GM19452 (cell line): Measurements from ENCODE around the gene ZDHHC14.
"Not testable (repeated sequence)": the region's sequence is repeated elsewhere in the genome, so short reads cannot be mapped to it uniquely, and the experiment has no call there.

Experiments used
- ATAC-seq: cut with Tn5 transposase; IDR thresholded peaks from one replicate; pipeline ENCODE4 v1.9.1; 2021; ENCODE audit not compliant: unreplicated experiment

ZDHHC14 gene

DNA sequence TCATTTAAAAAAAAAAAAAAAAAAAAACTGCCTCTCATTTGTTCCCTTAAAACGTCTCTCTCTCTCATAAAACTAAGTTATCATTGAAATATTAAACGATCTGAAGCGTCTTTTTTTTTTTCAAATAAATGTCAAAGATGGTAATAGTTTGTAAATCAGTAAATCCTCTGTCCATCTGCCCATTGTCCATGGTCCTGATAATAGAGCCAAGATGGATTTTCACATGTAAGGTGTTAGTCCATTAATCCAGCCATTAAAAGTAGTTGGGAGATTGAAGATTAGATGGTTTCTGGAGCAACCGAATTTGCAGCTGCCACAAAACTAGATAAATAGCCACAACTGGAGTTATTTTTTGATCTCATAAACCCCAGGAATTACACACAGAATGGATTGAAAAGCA is 296.2 kb downstream of the ZDHHC14 start:
- no peak for ATAC-seq

DNA sequence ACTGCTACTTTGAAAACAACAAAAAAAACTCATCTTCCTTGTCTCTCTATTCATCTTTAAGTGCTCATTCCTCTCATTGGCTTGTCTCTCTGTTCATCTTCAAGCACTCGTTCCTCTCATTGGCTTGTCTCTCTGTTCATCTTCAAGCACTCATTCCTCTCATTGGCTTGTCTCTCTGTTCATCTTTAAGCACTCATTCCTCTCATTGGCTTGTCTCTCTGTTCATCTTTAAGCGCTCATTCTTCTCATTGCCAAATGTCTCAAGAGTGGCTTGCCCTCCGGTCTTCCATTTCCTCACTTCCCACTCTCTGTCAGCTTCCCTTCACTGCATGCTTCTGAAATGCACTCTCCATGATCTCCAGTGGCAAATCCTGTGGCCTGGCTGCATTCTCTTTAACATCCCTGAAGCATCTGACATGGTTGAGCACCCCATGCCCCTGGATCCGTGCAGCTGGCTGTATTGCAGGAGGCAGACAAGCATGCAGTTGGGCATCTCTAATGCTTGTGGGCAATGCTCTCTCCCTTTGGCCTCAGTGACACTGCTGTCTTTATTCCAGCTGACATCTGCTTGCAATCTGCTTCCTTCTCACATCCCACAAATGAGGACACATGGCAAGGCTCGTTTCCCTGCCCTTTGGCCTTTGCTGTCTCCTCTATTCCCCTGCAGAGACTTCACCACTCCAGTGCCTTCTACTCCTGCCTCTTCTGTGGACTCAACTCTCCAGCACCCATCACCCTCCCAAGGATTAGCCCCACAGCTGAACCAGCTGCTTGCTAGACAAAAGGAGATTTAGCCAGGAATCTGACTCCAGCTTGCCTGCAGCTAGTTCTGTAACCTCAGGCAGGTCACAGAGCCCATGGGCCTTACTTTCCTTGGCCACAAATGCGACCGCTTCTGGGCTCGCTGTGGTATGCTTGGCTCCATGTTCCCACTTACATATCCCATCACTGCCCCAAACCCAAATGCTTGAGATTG is 298.9 kb downstream of the ZDHHC14 start:
- no peak for ATAC-seq

DNA sequence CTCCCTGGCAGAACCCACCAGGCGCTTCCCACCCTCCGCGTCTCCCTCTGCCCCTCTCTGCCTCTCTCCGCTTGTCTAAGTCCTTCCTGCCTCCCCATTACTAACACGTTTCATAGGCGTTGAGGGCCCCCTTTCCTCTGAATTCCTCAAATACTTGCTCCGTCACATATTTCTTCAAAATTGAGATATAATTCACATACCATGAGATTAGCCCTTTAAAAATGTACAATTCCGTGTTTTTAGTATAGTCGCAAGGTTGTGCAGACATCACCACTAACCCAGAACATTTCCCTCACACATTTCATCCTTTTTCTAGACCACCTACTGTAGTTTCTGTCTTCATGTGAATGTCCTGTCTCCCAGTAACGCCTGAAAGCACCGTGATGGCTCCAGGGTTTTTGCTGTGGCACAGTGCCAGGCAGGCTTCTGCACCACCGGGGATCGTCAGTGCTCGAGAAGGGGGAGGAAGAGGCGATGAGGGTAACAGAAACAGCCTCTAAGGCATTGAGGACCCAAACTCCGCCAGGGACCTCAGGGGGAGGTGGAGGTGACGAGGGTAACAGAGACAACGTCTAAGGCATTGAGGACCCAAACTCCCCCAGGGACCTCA is 300.2 kb downstream of the ZDHHC14 start:
- no peak for ATAC-seq

DNA sequence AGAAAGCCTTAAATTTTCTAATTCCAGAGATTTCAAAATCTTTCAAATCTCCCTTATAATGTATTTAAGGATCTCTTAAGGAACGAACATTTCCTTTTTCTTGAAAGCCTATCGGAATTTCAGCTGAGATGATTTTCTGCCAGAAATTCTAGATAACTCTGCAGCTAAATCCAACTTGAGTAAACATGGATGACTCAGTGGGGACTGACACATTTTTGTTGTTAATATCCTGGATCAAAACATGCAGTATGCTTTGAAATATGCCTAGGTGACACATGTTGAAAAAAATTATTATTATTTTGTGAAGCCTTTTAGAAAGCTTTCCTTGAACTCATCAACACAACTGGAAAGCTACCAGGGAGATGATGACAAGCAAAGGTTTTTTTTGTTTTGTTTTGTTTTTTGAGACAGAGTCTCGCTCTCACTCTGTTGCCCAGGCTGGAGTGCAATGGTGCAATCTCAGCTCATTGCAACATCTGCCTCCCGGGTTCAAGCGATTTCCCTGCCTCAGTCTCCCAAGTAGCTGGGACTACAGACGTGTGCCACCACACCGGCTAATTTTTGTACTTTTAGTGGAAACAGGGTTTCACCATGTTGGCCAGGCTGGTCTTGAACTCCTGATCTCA is 302.0 kb downstream of the ZDHHC14 start:
- ATAC-seq: no peak

DNA sequence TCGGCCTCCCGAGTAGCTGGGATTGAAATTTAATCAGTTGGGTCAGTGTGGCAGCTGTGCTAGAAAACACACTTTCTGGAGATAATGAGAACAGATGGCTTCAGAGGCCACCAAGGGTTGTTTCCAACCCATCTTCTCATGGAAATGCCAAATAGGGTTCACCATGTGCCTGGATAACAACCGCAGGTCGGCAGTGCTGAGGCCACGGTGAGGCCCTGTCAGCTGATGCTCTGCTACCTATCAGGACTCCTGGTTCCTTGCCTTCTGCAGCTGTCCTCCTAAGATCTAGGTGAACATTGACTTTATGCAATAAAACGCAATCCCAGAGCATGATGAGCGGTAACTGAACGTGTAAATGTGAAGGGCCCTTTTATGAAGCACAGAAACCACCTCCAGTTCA is 302.7 kb downstream of the ZDHHC14 start:
- no peak for ATAC-seq

DNA sequence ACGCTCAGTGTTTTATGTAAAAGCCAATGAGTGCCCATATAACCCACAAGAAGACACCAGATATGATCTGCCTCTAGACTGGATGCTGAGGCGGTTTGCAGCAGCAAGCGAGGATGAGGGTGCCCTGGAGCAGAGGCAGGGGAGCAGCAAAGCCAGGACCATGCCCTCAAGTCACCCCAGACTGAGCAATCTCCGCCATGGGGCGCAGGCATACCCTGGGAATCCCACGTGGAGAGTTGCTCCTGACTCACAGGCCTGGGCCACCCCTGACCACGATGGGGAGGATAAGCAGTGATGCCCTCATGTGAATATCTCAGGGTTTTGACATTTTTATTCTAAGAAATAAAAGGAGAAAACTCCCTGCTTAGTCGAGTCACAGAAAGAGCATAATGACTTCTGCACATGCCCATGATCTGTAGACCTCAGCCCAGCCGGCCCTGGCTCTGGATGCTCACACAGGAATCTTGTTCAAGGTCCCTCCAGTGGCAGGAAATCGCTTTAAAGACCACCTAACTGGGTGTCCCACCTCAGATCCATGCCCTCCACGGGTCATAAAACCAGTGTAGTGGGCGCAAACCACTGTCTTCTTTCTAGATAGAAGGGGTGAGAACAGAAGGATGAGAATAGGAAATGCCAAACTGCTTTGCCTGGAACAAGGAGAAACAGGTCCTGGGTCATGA is 303.8 kb downstream of the ZDHHC14 start:
- ATAC-seq: no peak

DNA sequence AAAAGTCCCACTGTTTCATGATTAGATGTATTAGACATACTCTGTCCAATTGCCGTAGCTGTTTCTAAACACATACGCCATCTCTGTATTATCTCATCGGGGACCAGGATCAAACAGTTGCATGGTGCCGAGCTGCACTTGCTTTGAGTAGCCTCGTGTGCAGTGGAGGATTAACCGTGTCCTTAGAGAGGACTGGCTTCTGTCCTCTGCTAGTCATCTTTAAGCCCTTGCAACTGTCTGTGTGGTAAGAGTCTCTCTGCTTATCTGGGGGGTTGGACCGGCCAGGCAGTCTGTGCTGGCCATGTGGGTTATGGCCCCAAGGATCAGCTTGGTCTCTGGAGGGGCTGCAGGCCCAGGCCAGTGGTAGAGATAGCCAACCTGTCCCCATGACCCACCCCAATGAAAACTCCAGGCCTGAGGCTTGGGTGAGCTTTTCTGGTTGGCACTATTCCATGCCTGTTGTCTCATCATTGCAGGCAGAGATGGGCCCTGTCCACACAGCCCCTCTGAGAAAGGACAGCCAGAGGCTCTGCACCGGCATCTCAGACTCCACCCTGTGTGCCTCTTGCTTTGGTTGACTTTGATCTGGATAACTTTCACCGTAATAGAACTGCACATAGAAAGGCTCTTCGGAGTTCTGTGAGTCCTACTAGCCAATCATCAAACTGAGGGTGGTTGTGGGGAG is 304.7 kb downstream of the ZDHHC14 start:
- ATAC-seq: no peak

DNA sequence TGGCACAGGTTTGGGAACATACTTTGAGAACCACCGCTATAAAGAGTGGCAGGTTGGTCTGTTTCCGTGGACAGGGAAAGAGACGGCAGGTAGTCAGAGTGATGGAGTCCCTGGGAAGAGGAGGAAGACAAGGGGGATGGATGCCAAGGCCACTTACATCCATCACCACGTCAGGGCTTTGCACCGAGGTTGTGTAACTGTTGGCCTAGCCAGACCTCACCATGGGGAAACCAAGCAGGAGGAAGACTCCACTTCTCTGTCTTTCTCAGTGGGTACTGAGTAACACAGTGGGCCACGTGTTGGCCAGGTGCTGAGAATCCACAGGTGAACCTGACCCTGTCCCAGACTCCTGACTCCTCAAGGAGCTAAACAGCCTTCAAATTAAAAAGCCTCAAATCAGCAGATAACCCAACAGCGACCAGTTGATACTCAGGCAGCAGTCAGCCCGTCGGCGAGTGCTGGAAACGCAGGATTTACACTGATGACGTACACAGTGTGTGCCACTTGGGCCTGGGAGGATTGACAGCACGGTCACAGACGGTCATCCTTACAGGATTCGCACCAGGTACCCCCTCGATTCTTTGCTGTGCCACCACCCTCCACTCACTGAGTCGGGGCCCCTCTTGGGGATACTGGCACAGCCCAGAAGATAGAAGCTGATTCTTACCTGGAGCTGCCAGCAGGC is 307.4 kb downstream of the ZDHHC14 start:
- no peak for ATAC-seq

DNA sequence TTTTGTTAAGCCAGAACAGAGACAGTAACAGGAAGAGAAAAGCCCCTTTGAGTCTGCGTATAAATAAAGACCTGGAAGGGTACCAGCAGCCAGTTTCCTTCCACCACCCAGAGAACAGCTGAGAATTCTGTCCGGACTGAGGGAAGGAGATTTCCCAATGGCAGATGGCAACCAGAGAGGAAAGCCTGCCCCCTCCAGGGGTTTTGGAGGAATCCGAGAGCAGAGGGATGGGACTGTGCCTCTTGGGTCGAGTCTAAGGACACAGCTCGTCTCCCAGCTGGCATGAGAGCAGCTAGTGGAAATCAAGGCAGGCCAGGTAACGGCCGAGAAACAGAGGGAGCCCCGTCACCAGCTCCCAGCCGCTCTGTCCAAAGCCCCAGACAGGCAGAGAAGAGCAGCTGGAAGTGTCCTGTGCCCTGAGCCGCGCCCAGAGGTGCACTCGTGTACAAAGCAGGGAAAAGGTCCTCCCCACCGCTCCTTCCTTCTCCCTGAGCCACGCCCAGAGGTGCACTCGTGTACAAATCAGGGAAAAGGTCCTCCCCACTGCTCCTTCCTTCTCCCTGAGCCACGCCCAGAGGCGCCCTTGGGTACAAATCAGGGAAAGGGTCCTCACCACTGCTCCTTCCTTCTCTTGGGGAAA is 308.1 kb downstream of the ZDHHC14 start:
- no peak for ATAC-seq

DNA sequence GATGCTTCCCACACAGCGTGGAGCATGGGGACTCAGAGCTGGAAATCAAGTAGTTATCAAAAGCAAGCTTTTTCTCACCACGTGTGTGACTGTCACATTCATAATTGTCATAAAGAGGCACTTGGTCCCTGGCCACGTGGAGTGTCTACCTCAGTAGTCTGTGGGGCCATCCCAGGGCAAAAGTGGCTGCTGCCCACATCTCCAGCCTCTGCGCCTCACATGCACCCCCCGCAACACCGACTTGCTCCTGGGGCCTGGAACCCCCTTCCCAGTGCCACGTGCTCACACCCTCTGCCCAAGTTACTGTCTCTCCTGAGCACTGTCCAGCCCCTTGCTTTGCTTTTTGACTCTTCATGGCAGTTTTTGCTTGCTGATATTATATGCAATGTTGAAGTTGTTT is 308.9 kb downstream of the ZDHHC14 start:
- no peak for ATAC-seq

DNA sequence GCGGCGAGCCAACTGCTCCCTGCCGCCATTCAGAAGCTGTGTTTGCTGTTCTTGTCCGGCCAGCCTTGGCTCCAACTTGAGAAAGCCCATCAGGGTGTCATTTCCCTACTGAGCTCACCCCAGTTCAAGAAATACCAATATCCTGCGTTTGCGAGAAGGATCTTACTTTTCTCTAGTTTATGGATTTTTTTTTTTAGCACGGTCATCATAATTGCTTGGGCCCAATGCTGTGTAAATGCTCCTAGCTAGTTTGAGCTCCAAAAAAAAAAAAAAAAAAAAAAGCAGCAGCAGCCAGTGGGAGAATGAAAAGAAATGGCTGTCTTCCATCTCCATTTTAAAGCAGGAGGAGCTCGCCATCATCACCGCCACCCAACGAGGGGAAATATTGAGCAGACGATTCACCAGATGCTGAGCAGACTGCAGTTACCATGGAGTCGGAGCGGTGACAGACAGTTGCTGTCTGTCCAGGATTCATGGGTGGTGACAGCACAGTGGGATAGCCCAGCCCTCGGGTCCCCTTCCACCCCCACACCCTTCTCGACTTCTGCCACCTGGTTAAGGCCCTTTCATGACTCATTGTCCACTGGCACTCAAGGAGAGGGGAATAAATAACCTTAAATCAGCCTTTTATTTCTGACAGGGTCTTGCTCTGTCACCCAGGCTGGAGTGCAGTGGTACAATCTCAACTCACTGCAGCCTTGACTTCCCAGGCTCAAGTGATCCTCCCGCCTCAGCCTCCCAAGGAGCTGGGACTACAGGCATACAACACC is 309.6 kb downstream of the ZDHHC14 start:
- no peak for ATAC-seq

DNA sequence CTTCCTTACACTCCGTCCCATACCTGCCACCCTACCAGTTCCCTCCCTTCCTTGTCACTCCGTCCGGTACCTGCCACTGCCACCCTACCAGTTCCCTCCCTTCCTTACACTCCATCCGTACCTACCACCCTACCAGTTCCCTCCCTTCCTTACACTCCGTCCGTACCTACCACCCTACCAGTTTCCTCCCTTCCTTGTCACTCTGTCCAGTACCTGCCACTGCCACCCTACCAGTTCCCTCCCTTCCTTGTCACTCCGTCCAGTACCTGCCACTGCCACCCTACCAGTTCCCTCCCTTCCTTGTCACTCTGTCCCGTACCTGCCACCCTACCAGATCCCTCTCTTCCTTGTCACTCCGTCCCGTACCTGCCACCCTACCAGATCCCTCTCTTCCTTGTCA is 310.6 kb downstream of the ZDHHC14 start:
- ATAC-seq: not testable (repeated sequence)

DNA sequence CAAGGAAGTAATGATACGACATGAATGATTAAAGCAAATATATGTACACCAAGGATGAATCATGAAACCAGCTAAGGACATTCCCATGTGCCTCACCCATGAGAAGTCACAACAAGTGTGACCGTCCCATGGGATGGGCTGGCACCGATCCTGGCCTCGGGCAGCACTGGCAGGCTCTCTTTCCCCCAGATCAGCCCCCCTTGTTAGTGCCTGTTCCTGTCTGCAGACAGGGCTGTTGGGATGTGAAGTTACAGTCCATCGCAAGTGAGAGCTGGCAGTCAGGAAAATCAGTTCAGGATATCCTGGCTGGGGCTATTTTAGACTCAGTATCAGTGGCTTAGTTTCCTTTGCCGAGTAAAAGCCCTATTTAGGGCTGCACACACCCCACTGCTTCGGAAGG is 312.9 kb downstream of the ZDHHC14 start:
- ATAC-seq: no peak

DNA sequence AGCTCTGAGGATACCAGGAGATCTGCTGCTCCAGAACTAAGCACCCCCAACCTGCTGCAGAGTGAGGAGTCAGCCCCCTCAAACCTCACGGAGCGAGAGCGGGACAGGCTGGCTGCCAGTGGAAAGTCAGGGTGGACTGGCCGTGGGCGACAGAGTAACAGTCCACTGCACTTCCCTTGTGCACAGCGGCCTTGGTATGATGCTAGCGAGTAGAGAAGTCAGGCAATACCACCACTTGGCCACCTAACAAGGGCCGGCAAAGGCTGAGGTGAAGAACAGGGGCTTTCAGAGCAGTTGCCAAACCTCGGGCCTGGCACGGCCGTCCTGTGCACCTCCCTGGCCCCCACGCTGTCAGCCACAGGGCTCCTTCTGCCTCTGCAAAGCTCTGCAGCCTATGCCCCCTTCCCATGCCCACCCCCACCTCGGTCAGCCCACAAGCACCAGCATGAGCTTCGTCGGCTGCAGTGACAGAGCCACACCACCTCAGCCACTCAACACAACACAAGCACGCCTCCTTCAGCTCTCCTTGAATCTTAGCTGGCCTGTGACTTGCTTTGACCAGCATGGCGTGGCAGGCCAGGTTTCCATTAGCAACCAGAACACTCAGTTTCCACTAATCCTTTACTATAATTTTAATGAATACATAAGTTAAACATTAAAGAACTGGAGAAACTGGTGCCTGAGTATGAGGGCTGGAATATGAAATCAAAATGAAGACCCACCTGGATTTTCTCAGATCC is 314.5 kb downstream of the ZDHHC14 start:
- no peak for ATAC-seq

DNA sequence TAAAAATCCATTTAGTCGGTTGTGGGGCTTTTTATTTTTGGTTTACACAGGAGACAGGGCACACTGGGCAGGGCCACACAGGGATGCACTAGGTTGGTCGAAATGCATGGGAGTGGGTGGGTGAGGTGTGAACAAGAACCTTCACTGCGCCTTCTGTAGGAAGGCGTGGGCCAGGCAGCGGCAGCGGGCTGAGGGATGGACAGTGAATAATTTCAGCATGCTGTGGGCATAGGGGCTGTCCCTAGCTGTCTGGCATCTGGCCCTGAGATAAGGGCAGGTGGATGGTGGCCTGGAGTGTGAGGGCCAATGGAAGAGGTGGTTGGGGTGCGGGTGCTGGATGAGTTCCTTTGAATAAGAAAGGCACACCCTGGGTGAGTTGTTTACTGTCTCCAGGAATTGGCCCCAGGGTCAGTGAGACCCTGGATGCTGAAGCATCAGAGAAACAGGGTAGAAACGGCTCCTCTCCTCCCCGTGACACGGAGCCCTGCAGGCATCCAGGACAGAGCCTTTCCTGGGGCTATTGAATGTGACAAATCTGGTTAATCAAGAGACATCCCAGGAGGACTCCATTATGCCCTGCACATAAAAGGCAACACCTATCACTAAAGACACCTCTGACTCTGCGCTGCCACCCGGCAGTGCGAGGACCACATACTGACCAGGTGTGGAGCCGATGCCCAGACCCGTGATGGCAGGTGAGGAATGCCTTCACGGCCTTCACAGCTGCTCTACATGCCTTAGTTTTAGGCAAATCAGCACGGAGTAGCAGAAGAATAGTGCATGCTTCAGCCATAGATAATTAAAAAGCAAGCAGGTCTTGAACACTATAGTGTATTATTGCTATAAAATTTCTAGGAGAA is 319.0 kb downstream of the ZDHHC14 start:
- ATAC-seq: no peak

DNA sequence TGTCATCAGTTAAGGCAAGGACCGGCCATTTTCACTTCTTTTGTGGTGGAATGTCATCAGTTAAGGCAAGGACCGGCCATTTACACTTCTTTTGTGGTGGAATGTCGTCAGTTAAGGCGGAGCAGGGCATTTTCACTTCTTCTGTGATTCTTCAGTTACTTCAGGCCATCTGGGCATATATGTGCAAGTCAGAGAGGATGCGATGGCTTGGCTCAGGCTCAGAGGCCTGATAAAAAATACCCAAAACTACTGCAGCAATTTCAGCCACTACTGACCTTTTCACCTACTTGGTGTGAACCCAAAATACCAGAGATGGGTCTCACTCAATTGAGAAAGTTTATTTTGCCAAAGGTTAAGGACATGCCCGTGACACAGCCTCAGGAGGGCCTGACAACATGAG is 325.4 kb downstream of the ZDHHC14 start:
- ATAC-seq: not testable (repeated sequence)

DNA sequence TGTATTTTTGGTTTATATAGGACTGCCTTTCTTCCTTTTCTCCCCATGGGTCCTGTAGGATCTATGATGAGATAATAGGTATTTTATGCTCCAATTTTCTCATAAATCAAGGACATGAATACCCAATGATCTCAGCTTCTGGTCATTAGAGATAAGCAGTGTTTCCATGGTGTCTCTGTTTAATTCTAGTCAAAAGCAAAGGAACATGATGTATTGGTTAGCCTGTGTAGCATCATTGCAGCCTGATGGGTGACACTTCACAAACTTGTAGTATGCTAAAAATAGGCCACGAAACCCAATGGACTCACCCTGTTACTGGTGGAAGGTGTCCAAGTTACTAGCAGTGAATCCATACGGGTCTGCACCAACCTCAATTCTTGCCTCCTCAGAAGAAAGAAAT is 325.9 kb downstream of the ZDHHC14 start:
- ATAC-seq: no peak
